AG09319 (cell line): ENCODE results near the gene FOXP4.

Source experiments
- DNase-seq: peaks from one replicate; pipeline ENCODE4 v3.0.0-alpha.2; 2010; ENCODE audit warnings: low read depth; ENCODE audit errors: extremely low read depth
- CTCF ChIP-seq: IDR thresholded peaks from 2 replicates; pipeline ENCODE4 v1.5.1; 2011; ENCODE audit warnings: low read depth, mild to moderate bottlenecking, inconsistent platforms, low read length, moderate library complexity

The FOXP4 gene

DNA sequence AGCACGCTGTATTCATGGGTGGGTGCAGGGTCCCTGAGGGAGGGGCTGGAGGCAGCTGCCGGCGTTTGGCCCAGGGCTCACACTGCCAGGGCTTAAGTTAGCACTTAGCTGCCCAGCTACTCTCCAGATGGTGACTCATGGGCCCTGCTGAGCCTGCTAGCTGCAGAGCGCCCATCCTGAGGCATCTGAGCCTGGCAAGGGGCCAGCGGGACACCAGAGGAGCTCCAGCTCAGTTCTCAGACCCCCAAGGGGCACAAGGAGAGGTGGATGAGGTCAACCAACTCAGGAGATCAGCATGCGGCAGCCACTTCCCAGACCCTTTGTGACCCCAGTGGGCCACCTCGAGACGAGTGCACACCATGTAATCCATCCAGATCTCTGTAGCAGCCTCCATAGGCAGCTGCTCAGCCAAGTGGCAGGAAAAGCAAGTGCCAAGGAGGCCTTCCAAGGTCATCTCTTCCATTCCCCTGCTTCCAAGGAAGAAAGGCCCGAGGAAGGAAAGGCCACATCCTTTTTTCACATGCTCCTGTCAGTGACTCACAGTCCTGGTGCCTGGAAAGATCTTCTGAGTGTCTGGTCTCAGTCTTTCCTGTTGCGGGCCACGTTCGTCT lies 35.3 kb downstream of the FOXP4 start:
- no peak for DNase-seq
- TF ChIP-seq CTCF = no peak

- no peak for DNase-seq
- TF ChIP-seq CTCF = no peak
Observed at GRCh38 chr6:41582540-41582939, 36.4 kb downstream of the FOXP4 start.

DNA sequence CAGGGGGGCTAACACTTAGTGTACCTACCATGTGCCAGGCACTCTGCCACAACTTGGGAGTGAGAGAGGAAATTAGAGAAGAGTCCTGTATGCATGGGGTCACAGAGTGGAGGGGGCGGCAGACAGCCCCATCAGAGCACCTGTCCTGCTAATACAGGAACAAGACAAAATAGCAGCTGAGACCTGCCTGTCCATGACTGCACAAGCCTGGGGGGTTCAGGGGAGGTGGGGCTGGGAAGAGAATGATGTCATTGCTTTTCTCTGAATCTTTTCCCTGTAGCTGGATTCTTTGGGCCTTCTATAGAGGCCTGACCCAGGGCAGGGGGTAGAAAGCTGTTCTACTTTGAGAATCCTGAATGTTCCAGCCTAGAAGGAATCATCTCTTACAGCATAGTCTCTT lies 37.4 kb downstream of the FOXP4 start:
- DNase-seq = no peak
- TF ChIP-seq CTCF = no peak

- TF ChIP-seq CTCF = no peak
- no peak for DNase-seq
Observed at GRCh38 chr6:41584205-41584604, 38.0 kb downstream of the FOXP4 start.

GRCh38 chr6:41584668-41585205 lies 38.6 kb downstream of the FOXP4 start:
- TF ChIP-seq CTCF = no peak
- no peak for DNase-seq

DNA sequence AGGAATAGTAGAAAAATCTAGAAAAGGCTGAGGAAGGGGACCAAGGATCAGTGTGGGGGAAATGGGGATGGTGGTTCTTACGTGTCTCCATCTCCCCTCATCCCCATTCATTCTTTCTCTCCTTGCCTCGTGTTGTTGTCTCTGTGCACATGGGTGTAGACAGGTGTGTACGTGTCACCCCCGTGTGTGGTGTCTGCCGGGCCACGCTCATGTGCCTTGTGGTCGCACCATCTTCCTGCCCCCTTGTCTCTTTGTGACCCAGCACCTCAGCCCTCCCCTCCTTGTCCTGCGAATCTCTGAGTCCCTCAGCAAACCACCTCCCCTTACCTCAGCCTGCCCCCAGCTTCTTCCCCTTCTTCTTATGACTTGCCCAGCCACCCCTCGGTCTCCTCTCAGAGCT lies 39.4 kb downstream of the FOXP4 start:
- no peak for TF ChIP-seq CTCF
- DNase-seq = no peak

GRCh38 chr6:41586252-41587007 lies 40.2 kb downstream of the FOXP4 start:
- no peak for TF ChIP-seq CTCF
- no peak for DNase-seq
